ENCODE results near the gene LHB. TPM values are rescaled to one million over a fixed set of nuclear protein-coding genes. Genes with fewer than 3 reads are reported as not detected.

LHB gene
- total RNA-seq, 1 donor from 2014 or later, result not detected

Other genes with a start within 250 kb of the LHB start
- gene BCAT2, start 206.1 kb downstream of the LHB start, total RNA-seq, result 93.3 and 93.6 TPM in 2 replicates
- 0.57 and 0.64 TPM in 2 replicates for gene HSD17B14, start 180.6 kb downstream of the LHB start, total RNA-seq
- 1.4 and 1.9 TPM in 2 replicates for gene PLEKHA4, start 148.5 kb downstream of the LHB start, total RNA-seq
- 53.1 and 53.7 TPM in 2 replicates for gene PPP1R15A, start 144.7 kb downstream of the LHB start, total RNA-seq
- gene TULP2, start 118.3 kb downstream of the LHB start, total RNA-seq, result not detected in 2 replicates
- gene NUCB1, start 116.8 kb downstream of the LHB start, total RNA-seq, result 117 and 122 TPM in 2 replicates
- not detected in 2 replicates for gene DHDH, start 83.4 kb downstream of the LHB start, total RNA-seq
- 292 and 295 TPM in 2 replicates for gene BAX, start 62.2 kb downstream of the LHB start, total RNA-seq
- gene FTL, start 51.8 kb downstream of the LHB start, total RNA-seq, result 651 and 662 TPM in 2 replicates
- gene GYS1, start 23.8 kb downstream of the LHB start, total RNA-seq, result 71.2 and 77.1 TPM in 2 replicates
- gene RUVBL2, start 23.2 kb downstream of the LHB start, total RNA-seq, result 172 and 175 TPM in 2 replicates
- gene CGB3, start 7.2 kb upstream of the LHB start, total RNA-seq, result not detected in 2 replicates
- gene CGB2, start 14.8 kb upstream of the LHB start, total RNA-seq, result not detected in 2 replicates
- not detected in 2 replicates for gene CGB1, start 19.8 kb upstream of the LHB start, total RNA-seq
- gene CGB5, start 26.8 kb upstream of the LHB start, total RNA-seq, result not detected in 2 replicates
- gene CGB8, start 32.0 kb upstream of the LHB start, total RNA-seq, result not detected in 2 replicates
- gene CGB7, start 40.7 kb upstream of the LHB start, total RNA-seq, result not detected in 2 replicates
- gene NTF4, start 47.7 kb upstream of the LHB start, total RNA-seq, result not detected in 2 replicates
- gene KCNA7, start 55.6 kb upstream of the LHB start, total RNA-seq, result not detected in 2 replicates
- 259 and 272 TPM in 2 replicates for gene SNRNP70, start 68.4 kb upstream of the LHB start, total RNA-seq
- 4.9 and 7.8 TPM in 2 replicates for gene LIN7B, start 97.3 kb upstream of the LHB start, total RNA-seq
- 2.6 and 2.9 TPM in 2 replicates for gene C19orf73, start 102.1 kb upstream of the LHB start, total RNA-seq
- 5.0 TPM in 2 replicates for gene PPFIA3, start 102.5 kb upstream of the LHB start, total RNA-seq
- gene HRC, start 138.3 kb upstream of the LHB start, total RNA-seq, result not detected in 2 replicates
- gene TRPM4, start 140.7 kb upstream of the LHB start, total RNA-seq, result 1.4 and 2.0 TPM in 2 replicates

All from activated T-helper 1 cell treated with anti-CD3 and anti-CD28 coated beads, Interleukin-12 subunit alpha, Interleukin-12 subunit beta, Interleukin-2, Interleukin-4 antibody, amounts not matched to agents 30 ng/mL and 10 ng/mL and 1 ng/mL, durations not matched to agents 14 hours and 24 hours and 36 hours (primary cell).